ENCODE measurements around the gene DIS3.
"Not testable (repeated sequence)": the region's sequence is repeated elsewhere in the genome, so short reads cannot be mapped to it uniquely, and the experiment has no call there.

The DIS3 gene, protein sequence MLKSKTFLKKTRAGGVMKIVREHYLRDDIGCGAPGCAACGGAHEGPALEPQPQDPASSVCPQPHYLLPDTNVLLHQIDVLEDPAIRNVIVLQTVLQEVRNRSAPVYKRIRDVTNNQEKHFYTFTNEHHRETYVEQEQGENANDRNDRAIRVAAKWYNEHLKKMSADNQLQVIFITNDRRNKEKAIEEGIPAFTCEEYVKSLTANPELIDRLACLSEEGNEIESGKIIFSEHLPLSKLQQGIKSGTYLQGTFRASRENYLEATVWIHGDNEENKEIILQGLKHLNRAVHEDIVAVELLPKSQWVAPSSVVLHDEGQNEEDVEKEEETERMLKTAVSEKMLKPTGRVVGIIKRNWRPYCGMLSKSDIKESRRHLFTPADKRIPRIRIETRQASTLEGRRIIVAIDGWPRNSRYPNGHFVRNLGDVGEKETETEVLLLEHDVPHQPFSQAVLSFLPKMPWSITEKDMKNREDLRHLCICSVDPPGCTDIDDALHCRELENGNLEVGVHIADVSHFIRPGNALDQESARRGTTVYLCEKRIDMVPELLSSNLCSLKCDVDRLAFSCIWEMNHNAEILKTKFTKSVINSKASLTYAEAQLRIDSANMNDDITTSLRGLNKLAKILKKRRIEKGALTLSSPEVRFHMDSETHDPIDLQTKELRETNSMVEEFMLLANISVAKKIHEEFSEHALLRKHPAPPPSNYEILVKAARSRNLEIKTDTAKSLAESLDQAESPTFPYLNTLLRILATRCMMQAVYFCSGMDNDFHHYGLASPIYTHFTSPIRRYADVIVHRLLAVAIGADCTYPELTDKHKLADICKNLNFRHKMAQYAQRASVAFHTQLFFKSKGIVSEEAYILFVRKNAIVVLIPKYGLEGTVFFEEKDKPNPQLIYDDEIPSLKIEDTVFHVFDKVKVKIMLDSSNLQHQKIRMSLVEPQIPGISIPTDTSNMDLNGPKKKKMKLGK
- total RNA-seq = 92.4 to 142 (median 125) reads per million in 4 experiments

DNA sequence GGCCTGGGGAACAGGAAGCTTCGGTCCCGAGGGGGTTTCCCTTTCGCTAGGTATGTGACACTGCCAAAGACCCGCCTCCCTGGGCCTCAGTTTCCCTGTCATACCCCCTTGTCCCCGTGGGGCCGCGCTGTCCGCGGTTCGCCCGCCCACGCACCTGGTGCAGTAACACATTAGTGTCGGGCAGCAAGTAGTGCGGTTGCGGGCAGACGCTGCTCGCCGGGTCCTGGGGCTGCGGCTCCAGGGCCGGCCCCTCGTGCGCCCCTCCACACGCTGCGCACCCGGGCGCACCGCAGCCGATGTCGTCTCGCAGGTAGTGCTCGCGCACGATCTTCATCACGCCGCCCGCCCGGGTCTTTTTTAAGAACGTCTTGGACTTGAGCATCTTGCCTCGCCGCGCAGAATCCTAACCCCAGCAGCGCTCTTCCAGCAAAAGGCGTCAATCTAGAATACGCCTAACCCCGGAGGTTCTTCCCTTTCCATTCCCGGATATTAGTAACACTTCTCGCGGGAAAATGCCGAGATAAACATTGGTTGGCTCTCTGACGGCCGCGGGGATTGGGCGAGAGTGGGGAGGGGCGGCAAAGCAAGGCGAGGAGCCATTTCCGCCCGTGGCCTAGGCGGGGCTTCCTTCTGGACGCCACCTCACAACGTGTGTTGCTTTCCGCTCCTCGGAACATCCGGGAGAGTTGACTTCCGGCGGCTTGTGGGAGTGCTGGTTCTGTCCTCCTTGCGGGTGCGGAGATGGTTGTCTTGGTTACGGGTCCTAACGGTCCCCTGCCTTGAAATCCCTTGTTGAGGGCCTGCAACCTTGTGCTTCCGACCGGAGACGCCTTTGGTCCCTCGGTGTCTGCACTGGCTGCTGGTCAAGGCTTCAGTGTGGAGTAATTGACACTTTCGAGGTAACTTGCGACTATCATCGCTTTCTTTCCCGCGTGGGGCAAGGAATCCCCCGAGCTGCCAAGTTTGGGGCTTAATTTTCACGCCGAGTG lies at the start of gene DIS3, which contains the start of gene PIBF1:
DIS3 (minus strand) TSS at position 450 of the 989 bp plus-strand sequence; CDS start at position 382, 68 bp downstream.
PIBF1 (plus strand) TSS at position 683 of the 989 bp plus-strand sequence. CDS start 1,337 bp downstream, outside the sequence.
- DNase-seq = peak; percentile 92

GRCh38 chr13:72823724-72824123 lies 42.0 kb upstream of the DIS3 start:
- no peak for DNase-seq

GRCh38 chr13:72823081-72823480 lies 41.4 kb upstream of the DIS3 start:
- no peak for DNase-seq

DNA sequence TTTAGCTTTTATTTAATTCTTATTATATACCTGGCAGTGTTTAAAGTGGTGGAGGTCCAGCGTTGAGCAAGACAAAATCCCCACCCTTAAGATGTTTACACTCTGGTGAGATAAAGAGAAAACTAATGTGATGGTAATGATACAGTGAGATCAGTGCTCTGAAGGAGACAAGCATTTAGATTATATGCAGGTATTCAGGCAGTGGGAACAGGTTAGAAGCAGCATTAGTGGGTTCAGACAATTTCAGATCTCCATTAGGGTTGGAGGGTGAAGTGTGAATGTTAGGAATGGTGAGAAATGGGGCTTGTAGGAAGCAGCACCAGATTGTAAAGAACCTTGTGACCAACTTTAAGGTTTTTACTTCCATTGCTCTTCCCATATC lies 39.2 kb upstream of the DIS3 start:
- DNase-seq = no peak

DNA sequence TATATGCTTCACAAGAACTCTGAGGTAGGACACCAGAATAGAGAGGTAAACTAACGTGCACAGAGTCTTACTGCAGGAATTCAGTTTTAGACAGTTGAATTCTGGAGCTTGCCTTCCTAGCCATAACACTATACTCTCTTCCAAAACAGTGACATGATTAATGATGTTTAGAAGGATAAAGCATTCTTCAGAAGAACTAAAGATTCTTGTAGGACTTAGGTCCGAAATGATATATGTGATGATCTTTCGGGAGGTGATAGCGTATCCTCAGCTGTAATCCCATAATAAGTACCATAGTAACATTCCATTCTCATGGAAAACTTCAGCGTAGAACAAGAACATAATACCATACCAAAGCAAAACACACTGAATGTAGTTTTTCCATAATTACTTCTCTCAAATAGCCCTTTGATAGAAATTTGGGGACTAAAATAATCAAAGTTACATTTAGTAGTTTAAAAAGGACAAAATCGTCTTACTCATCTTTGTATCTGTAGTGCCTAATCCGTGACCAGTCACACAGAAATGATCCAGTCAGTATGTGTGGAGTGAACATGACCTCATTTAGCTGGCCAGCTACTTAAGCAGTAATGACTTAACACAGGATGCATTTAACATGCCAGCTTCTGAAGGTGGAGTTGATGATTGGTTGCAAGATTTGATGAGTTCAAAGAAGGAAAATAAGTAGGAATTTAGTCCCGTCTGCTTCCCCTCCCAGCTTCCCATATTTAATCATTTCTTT lies 38.6 kb upstream of the DIS3 start:
- DNase-seq = no peak

DNA sequence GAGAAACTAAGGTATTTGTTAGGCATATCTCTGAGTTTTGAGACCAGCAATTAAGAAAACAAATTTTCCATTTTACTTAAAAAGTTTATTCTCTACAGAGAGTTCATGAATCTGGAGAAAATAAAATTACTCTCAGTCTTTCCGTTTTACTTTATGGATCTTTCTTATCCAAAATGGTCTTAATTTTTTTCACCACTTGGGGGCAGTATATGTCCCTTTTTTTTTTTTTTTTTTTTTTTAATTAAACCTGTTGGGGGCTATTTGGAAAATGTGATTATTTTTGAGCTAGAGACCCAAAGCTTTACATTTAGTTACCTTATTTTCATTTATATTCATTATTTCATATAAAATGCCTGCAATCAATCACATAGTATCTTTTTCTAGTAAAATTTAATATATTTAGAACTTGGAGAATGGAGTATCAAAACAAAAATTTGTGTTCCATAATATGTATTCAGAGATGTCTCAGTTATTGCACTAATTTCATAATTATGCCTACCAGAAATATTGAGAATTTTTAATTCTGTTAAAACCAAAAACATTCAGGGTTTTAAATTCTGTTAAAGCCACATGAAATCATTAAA lies 27.3 kb upstream of the DIS3 start:
- DNase-seq = no peak

DNA sequence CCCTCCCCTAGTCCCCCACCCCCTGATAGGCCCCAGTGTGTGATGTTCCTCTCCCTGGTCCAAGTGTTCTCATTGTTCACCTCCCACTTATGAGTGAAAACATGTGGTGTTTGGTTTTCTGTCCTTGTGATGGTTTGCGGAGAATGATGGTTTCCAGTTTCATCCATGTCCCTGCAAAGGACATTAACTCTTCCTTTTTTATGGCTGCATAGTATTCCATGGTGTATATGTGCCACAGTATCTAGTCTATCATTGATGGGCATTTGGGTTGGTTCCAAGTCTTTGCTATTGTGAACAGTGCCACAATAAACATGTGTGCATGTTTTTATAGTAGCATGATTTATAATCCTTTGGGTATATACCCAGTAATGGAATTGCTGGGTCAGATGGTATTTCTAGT lies 24.8 kb upstream of the DIS3 start:
- not testable (repeated sequence) for DNase-seq

- DNase-seq = no peak
Observed at GRCh38 chr13:72805676-72806346, 24.1 kb upstream of the DIS3 start.

DNA sequence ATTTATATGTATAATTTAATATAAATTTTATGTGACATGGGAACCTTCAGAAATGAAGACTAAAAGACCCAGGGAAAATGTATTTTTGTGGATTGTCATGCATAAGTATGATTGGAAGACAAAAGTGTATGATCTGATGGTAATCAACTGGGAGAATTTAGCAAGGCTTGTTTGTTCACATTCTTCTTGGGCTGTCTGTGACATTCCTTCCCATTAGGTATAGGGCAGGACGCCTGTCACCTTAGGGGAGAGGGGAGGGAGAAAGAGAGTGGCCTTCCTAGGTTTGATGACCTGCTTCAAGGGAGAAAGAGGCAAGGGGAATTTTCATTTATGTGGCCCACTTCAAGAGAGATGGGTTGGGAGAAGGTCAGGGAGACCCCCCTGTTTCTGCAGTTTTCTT lies 22.6 kb upstream of the DIS3 start:
- no peak for DNase-seq

DNA sequence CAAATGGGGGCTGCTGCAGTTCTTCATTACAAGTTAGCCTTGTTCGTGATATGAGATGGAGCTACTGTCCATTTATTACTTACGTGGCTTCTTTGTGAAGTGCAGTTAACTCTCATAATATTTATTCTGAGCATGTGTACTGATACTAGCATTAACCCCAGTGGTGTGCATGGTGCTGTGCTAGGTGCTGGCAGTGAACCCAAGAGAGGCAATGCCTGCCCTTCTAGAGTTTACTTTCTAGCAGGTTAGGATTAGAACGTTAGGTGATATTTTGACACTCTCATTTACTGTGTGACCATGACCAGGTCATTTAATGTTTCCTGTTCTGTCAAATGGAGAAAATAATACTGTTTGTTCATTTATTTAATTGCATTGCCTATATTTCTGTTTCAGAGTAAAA lies 17.1 kb upstream of the DIS3 start:
- DNase-seq = no peak

DNA sequence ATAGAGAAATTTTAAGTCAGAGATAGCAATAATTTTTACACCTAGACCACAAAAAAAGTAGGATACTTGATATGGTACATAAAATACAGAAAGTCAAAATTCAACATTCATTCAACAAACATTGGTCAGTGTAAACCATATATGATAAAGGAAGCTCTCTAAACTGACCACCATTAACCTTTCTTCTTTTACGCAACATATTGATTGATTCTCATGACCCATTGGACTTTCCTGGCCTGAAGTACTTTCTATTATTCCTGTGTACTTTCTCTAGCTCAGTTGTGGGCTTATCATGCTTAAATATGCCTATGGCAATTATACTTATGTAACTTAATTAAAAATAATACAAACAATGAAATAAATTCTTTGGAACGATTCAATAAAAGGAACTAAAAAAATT lies 10.9 kb upstream of the DIS3 start:
- DNase-seq = no peak

GRCh38 chr13:72788831-72789230 lies 7.1 kb upstream of the DIS3 start:
- no peak for DNase-seq

- not testable (repeated sequence) for DNase-seq
Observed at GRCh38 chr13:72784679-72785078, 3.0 kb upstream of the DIS3 start.

DNA sequence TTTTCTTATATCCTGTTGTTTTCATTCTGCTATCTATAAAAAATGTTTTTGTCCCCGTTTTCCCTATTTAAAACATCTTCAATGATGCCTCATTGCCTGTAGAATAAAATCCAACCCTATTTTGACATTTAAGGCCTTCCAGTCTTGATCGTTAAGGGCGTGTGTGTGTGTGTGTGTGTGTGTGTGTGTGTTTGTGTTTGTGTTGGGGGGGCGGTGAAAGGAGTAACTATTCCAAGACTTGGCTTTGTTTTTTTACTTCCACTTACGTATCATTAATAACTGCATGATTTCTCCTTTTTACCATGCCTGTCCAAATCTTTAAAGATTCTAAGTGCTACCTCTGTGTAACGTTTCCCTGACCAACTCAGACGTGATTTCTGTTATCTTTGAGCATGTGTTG lies 1.0 kb upstream of the DIS3 start:
- DNase-seq = no peak

GRCh38 chr13:72774019-72774418 lies 7.7 kb downstream of the DIS3 start:
- DNase-seq = no peak

- no peak for DNase-seq
Observed at GRCh38 chr13:72763411-72763810, 18.3 kb downstream of the DIS3 start.

- DNase-seq = no peak
Observed at GRCh38 chr13:72760189-72760588, 21.5 kb downstream of the DIS3 start.

DNA sequence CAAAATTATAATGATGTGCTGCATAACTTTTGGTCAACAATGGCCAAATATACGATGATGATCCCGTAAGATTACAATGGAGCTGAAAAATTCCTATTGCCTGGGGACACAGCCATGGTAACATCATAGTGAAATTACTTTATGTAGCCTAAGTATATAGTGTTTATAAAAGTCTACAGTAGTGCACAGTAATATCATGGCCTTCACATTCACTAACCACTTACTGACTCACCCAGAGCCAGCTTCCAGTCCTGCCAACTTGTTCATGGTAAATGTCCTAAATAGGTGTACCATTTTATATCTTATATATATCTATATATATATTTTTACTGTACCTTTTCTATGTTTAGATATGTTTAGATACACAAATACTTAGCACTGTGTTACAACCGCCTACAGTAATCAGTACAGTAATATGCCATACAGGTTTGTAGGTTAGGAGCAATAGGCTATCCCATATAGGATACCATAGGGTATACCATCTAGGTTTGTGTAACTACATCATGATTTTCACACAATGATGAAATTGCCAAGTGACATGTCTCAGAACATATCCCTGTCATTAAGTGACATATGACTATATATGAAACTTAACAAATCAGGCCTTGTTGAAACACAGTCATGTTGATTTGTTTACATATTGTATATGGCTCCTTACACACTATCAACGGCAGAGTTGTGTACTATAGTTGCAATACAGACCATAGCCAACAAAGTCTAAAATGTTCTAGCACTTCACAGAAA lies 23.7 kb downstream of the DIS3 start:
- no peak for DNase-seq

DNA sequence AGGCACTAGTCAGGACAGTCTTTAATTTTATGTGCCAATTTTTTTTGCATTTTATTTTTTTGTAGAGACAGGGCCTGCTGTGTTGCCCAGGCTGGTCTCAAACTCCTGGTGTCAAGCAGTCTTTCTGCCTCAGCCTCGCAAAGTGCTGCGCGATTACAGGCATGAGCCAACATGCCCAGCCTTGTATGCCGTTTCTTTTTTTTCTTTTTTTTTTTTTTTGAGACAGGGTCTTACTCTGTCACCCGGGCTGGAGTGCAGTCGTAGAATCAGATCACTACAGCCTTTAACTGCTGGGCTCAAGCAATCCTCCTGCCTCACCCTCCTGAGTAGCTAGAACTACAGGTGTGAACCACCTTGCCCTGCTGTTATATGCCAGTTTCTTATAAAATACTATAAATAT lies 27.6 kb downstream of the DIS3 start:
- DNase-seq = no peak

GRCh38 chr13:72751220-72751619 lies 30.5 kb downstream of the DIS3 start:
- DNase-seq = no peak

All from effector CD8-positive, alpha-beta T cell (primary cell).